Measurements from ENCODE around the gene GOLGA8T. TPM values are rescaled to one million over a fixed set of nuclear protein-coding genes. Genes with fewer than 3 reads are reported as not detected.
"Not testable (repeated sequence)": the region's sequence is repeated elsewhere in the genome, so short reads cannot be mapped to it uniquely, and the experiment has no call there.

The GOLGA8T gene, protein sequence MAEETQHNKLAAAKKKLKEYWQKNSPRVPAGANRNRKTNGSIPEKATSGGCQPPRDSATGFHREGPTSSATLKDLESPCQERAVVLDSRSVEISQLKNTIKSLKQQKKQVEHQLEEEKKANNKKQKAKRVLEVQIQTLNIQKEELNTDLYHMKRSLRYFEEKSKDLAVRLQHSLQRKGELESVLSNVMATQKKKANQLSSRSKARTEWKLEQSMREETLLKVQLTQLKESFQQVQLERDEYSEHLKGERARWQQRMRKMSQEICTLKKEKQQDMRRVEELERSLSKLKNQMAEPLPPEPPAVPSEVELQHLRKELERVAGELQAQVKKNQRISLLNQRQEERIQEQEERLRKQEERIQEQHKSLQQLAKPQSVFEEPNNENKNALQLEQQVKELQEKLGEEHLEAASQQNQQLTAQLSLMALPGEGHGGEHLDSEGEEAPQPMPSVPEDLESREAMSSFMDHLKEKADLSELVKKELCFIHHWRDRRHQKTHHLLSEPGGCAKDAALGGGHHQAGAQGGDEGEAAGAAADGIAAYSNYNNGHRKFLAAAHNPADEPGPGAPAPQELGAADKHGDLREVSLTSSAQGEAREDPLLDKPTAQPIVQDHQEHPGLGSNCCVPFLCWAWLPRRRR
- total RNA-seq, result 0.05 TPM in 1 of 2 replicates, not detected in the other

DNA sequence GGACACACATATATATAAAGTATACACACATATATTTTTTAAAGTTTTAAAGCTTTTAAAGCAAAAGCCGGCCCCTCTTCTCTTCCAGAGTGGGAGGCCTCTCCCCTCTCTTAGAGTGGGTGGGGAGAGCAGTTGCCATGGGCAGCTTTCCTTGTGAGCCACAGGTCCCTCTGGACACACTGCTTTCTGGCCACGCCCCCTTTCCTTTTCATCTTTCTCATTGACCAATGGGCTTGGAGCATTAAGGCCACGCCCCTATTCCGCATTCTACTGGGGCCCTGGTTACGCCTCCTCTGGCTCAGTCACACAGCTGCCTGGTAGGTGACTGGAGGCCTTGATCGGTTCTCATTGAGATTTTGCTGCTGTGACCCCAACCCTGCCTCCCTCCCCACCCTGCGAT lies at the start of gene GOLGA8T:
Gene GOLGA8T (plus strand): TSS at position 301 of the 400 bp plus-strand sequence. CDS start 98 bp downstream, at position 399.
- not testable (repeated sequence) for DNase-seq

DNA sequence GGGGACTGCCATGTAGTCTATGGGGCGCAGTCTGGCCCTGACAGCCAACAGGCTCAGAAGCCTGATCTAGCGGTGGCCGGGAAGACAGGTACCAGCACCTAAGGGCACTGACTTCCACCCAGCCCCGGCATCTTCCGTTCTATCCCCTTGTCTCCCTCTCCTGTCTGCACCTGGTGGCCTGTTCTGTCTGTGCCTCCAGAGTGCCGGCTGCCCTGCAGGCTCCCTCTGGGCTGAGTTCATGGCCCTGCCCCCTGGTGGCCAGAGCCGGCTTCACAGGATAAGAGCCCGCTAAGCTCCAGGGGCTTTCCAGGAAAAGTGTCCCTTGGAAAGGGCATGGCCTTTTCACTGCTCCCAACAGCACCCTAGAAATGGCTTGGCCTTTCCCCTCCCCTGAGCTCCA lies 37.0 kb upstream of the GOLGA8T start:
- not testable (repeated sequence) for DNase-seq

GRCh38 chr15:30102890-30103289 lies 32.0 kb upstream of the GOLGA8T start:
- DNase-seq, result not testable (repeated sequence)

- DNase-seq, result not testable (repeated sequence)
Measured at GRCh38 chr15:30103941-30104507, 30.8 kb upstream of the GOLGA8T start.

- not testable (repeated sequence) for DNase-seq
Measured at GRCh38 chr15:30110591-30110990, 24.3 kb upstream of the GOLGA8T start.

- peak; percentile 15 for DNase-seq
Measured at GRCh38 chr15:30130066-30130465, 4.8 kb upstream of the GOLGA8T start.

GRCh38 chr15:30143246-30143645 lies 8.4 kb downstream of the GOLGA8T start:
- not testable (repeated sequence) for DNase-seq

GRCh38 chr15:30149891-30150290 lies 15.0 kb downstream of the GOLGA8T start:
- DNase-seq, result not testable (repeated sequence)

DNA sequence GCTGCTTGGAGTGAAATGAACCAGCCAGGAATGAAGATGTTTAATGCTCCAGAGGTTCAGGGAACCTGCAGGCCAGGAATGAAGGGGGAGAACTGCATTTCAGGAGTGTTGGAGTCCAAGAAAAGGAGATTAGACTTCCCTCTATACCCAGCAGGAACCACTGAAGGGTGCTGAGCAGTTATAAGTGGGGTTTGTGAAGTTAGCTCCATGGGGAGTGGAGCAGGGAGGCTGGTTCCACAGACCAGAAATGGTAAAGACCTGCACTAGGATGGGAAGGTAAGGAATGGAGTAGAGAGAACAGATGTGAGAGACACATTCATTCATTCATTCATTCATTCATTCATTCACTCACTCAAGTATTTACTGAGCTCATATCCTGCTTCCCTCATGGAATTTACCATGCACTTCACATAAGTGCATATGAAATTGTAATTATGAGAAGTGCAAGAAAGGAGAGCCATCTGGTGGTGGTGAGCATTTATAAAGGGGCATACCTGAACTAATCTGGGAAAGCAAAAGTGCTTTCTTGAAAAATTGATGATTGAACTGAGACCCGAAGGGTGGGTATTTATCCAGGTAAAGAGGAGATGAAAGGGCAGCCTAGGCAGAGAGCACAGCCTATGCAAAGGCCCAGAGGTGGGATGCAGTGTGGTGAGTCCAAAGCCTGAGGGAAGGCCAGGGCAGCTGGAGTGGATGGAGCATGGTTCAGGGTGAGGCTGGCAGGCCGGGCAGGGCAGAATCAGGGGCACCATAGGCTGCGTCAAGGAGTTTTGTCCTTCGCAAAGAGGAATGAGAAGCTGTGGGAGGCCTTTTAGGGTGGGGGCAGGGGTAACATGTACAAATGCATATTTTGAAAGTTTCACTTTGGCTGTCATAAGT lies 27.9 kb downstream of the GOLGA8T start:
- DNase-seq, result not testable (repeated sequence)

DNA sequence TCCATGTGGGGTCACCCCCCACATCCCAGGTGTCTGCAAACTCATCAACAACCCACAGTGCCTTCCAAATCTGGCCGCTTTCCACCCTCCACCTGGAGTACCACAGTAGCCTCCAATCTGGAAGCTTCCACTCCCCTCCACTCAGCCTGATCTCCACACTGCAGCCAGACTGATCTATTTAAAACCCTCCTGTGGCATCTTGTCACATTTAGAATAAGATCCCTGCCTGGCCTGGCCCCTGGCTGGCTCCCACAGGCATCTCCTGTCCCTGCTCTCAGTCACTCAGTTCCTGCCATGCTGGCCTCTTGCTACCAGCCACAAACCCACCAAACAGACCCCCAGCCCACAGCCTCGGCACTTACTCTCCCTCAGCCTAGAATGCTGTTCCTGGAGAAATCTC lies 28.9 kb downstream of the GOLGA8T start:
- not testable (repeated sequence) for DNase-seq

- not testable (repeated sequence) for DNase-seq
Measured at GRCh38 chr15:30164257-30164656, 29.4 kb downstream of the GOLGA8T start.

DNA sequence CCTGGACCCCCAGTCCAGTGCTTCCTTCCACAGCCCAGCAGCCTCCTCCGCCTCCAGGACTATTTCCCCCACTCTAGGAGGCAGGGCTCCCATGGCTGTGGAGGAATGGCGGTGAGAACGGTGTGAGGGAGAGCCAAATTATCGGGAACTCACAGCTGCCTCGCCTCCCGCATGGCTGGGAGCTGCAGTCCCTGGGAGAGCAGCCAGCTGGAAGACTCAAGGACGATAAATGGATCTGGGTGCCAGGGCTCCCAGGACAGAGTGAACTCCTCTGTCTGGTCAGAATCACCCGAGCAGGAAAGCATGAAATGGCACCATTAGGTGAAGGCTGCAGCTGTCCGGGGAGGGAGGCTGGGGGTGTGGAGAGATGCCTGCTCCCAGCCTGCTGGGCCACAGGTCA lies 32.6 kb downstream of the GOLGA8T start:
- not testable (repeated sequence) for DNase-seq

- DNase-seq, result not testable (repeated sequence)
Measured at GRCh38 chr15:30167886-30168285, 33.0 kb downstream of the GOLGA8T start.

DNA sequence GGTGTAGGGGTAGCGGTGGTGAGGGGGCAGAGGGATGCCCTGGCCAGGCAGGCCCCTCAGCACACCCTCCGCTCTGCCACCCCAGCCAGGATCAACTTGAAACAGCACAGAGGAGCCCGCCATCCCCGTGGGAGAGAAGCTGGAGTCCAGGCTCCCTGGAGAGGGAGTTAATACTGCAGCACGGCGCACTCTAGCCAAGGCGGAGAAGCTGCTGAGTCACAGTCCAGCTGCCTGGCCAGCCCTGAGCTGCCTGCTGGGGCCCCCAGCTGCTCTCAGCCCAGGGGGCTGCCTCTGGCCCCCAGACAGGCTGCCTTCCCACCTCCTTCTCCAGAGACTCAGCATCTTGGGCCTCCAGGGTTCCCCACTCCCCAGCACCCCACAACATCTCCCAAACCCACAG lies 36.6 kb downstream of the GOLGA8T start:
- DNase-seq, result not testable (repeated sequence)

DNA sequence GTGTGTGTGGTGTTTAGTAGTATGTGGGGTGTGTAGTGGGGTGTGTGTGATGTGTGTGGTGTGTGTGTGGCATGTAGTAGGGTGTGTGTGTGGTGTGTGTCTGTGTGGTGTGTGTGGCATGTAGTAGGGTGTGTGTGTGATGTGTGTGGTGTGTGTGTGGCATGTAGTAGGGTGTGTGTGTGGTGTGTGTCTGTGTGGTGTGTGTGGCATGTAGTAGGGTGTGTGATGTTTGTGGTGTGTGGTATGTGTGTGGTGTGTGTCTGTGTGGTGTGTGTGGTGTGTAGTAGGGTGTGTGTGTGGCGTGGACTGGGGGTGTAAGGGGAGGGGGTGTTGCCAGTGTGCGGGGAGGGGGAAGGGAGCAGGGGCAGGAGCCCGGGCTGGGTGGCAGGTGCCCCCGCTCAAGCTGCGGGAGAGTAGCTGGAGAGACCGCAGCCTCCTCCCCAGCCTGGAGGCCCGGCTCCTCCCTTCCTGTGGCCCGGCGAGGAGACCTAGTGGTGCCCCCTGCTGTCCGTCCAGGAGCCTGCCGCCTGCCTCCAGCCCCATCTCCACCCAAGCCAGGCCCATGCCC lies 38.3 kb downstream of the GOLGA8T start:
- DNase-seq, result not testable (repeated sequence)

- DNase-seq, result not testable (repeated sequence)
Measured at GRCh38 chr15:30175291-30175690, 40.4 kb downstream of the GOLGA8T start.

GRCh38 chr15:30176613-30177012 lies 41.8 kb downstream of the GOLGA8T start:
- not testable (repeated sequence) for DNase-seq

- not testable (repeated sequence) for DNase-seq
Measured at GRCh38 chr15:30179814-30180213, 45.0 kb downstream of the GOLGA8T start.

- not testable (repeated sequence) for DNase-seq
Measured at GRCh38 chr15:30185495-30185894, 50.6 kb downstream of the GOLGA8T start.

- DNase-seq, result not testable (repeated sequence)
Measured at GRCh38 chr15:30187429-30187828, 52.6 kb downstream of the GOLGA8T start.

DNA sequence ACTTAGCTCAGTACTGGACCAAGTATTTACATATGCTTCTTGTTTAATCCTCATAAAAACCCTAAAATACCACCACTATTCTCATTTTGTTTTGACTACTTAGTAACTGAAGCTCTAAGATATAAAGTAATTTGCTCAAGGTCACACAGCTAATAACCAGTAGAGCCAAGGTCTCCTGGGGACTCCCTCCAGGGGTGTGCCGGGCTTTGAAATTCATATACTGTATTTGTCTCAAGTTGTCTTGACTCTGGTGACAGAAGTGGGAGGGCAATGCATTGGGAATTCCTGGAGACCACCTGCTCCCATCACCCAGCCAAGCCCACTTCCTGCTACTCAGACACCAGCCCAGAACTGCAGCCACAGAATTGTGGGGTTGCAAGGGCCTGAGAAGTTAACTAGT lies 54.9 kb downstream of the GOLGA8T start:
- not testable (repeated sequence) for DNase-seq

- DNase-seq, result not testable (repeated sequence)
Measured at GRCh38 chr15:30191143-30191542, 56.3 kb downstream of the GOLGA8T start.

Measured in dermis blood vessel endothelial cell (primary cell).